CD4-positive, alpha-beta T cell treated with Interleukin-12 subunit alpha and Interleukin-12 subunit beta, for 1 hour (primary cell): ENCODE results near the gene MCF2L.

ENCODE experiments used
- DNase-seq: peaks from one replicate; pipeline ENCODE4 v3.0.0-alpha.2; 2020

MCF2L gene

DNA sequence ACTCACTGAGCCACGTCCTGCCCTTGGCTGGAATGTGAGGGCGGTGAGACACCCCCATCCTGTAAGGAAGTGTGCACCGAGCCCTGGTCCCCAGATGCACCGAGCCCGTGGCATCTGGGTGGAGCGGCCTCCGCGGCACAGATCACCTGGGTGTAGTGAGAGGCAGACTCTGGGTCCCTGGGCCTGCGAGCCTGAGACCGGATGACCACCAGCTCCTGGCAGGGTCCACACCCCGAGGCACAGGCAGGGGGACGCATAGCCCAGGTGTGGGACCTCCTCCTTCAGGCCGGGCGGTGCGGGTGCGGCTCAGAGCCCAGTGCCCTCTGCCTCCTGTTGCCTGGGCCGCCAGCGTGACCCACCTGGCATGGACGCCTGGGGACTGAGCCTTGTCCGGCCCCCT, 12.4 kb downstream of the MCF2L start:
- DNase-seq, result no peak

DNA sequence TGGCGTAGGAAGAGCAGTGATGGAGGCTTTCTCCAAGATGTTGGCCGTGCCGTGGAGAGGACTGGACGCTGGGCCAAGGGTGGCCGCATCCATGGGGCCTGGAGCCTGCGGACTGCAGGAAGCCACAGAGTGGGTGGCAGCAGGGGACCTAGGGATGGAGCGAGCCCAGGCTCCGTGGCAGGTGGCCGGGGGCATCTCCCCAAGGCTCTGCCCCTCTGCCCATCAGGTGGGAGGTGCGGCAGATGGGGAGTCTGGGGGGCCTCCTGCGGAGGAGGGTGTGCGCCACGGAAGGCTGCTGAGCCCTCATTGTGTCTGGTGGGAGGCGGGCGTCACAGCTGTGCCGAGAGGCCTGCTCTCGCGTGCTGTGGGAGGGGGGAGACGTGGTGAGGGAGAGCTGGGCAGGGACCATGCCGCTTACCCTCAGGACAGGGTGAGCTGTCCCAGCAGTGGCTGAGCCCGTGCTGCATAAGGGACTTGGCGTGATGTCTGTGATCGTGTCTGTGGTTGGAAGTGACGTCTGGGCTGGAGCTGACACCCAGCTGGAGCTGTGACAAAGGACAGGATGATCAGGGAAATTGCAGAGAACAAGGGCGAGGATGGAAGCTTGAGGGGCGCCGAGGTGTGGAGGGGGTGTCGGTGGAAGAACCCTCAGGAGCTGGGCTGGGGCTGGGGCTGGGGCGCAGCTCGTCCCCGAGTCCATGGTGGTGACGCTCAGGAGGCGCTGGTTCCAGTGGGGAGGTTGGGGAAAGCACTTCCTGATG, 13.4 kb downstream of the MCF2L start:
- DNase-seq, result no peak

DNA sequence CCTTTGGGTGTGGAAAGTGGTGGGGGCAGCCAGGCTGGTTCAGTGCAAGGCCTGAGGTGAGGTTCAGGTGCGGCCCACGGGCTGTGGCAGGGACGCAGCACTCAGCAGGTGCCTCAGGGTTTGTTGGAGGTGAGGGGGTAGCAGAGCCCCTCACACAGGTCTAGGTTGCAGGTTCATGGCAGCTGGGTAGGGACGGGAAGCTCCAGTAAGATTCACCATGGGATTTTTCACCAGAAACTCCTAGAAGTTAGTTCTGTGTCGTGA, 14.0 kb downstream of the MCF2L start:
- DNase-seq, result no peak

DNA sequence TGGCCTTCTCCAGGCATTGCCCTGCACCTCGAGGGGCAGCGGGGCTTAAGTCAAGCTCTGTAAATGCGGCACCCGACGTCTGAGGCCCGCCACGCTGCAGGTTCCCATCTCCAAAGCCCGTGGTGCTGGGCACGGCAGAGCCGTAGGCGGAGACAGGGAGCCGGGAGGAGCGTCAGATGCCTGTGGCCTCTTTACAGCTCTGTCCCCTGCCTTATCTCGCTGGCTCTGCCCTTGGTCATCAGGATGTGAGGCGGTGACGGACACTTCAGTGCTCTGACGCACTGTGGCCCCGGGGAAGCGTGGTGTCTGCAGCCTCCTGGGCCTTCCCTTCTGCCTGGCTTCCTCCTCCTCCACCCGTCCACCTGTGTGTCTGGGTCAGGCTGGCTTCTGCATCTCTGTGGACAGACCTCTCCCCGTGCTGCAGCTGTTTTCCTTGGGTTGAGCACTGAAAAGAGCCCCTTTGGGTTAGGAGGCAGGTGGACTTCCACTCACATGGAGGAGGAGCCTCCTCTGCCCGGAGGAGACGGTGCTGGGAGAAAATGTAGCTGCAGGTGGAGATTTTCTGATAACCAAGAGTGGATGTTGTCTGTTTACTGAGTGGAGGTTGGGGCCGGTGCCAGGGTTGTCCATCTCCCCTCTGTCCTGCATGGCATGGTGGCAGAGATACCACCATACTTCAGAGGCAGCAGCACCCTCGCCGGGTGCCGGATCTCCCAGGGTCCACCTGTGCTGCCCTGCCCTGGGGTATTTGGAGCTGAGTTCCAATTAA, 14.6 kb downstream of the MCF2L start:
- no peak for DNase-seq

DNA sequence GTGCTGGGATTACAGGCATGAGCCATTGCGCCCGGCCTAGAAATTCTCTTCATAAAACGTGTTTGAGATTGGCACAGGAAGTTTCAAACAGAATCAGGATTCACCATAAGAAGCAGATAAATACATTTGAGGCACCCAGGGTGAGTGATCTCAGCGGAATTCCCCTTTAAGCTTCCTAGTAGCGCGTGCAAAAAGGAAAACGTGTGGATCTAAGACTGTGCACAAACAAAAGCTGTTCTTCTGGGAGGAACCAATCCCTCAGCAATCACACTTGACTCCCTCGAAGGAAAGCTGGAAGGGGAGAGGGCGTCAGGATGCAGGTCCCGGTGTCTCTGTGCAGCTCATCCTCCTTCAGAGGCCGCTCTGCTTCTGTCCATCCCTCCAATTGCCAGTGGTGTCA, 15.5 kb downstream of the MCF2L start:
- DNase-seq, result no peak

DNA sequence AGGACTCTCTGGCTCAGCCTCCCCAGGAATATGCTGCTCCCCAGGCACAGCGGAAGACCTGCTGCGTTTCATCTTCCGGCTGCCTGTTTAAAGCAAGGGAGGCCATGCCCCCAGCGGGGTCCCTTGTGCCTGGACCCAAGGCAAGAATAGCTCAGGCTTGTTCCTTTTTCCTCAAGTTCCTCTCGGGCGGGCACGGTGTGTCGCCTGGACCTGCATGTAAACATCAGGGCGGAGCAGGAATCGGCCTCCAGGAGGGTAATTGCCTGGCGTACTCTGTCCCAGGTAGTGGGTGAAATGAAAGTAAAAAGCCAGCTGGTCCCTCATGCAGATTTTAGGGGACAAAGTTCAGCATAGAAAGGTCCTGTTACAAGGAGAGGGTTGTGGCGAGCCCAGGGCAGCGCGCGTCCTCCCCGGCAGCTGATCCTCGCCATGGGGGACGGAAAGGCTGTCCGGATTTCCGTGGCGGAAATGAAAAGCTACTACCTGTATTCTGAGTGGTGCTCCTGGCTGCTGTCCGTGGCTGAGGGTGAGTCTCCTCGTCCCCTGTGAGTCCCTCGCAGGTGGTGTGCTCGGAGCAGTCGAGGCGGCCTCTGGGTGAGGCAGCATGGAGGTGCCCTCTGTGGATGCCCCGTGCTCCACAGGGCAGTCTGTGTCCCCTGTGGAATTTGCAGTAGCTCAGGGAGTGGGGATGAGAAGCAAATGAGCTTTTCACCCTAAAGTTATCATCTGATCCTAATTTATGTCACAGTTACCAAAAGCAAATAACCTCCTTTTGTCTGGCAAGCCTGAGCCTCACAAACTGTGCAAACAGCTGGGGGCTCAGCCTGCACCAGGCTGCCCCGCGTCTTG, 16.2 kb downstream of the MCF2L start:
- no peak for DNase-seq

DNA sequence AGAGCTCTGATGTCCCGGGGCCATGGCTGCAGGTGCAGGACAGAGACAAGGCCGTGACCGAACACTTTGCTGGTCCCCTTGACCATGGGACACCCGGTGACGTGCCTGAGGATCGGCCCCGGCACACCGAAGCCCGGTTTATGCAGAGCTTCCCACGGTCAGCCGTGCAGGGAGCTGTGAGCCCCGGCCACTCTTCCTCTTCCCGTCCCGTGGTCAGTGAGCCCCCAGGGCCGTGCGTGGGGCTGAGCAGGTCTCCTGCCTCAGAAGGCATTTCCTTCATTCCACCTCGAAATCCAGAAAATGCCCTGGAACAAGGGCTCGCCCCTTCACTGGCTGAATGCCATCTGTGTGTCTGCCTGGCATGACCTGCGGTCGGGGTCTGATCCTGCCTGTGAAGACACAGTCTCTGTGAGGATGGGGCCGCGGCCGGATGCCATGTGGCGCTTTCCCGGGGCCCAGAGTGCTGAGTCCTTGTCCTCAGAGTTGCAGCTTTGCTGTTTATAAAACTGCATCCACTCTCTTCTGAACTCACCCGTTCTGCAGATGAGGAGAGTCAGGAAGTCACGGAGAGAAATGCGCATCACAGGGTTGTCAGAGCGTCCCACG, 16.9 kb downstream of the MCF2L start:
- DNase-seq, result no peak

DNA sequence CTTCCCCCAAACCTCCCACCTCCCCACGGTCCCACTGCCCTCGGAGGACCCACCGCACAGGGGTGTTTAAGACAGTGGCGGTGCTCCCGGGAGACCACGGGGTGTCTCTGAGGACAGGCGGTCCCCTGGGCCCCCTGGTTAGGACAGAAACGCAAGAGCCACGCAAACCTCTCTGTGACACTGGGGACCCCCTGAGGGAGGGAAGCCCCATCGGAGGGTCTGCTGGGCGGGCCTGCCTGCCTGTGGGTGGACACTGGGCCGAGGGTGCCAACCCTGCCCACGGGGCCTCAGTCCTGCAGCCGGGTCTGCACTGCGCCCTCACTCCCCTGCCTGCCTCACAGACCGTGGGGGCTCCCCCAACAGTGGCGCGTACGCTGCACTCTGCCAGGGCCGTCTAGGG, 17.5 kb downstream of the MCF2L start:
- DNase-seq, result no peak

DNA sequence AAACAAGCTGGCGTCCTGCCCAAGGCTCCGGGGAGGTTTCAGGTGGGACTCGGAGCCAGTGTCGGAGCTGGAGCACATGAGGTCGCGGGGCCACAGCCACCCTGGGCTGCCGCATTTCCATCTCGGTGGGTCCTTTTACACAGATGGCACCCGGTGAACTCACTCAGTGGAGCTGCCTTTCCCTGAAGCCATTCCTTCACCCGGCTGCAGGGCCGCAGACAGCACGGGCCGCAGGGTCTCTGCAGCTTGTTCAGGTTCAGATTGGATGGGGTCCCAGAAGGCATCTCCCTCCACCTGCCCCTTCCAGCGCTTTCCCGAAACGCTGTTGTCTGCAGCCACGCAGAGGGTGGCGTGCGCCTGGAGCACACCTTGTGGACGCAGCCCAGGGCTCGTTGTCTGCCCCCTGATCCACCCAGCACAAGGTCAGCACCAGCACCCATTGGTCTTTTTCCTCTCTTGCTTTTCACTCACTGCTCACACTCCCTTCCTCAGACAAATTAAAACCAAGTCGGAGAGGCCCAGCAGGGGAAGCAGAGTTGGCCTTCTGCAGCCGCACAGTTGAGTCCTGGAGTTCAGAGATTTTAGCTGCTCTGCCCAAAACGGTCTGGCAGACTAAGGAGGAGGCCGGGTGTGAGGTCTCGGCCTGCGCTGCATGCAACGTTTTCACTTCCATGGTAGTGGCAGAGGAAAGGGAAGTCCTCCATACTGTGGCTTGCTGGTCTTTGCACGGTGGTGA, 18.1 kb downstream of the MCF2L start:
- no peak for DNase-seq

DNA sequence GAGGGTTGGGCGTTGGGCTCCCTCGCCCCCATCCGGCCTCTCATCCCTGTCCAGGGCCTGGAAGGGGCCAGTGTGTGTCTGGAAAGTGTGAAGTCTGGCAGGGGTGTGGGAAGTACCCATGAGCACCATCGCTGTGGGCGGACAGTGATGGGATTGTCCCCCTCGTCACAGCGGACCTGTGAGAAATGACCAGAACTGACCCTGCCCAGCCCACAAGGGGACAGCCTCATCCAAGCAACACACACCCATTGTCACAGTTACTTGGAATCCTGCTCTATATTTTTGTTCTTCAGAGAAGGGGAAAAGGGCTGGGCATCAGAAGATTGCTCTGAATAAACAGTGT, 18.6 kb downstream of the MCF2L start:
- DNase-seq, result no peak

DNA sequence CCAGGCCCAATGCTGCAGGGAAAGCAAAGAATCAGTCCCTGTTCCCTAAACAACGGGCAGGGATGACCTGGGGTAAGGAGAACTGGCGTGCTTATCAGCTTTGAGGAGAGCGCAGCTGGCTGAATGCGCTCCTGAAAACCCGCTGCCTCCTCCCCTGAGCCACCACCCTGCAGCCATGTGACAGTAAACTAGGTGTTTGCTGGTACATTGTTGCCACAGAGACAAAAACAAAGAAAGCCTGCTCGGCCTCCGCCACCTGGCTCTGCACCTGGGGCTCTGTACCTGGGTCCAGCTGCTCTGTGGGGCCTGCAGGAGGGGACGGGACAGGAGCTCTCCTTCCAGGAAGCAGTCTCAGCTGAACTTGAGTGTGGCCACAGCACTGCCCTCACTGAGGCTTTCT, 21.8 kb downstream of the MCF2L start:
- no peak for DNase-seq

DNA sequence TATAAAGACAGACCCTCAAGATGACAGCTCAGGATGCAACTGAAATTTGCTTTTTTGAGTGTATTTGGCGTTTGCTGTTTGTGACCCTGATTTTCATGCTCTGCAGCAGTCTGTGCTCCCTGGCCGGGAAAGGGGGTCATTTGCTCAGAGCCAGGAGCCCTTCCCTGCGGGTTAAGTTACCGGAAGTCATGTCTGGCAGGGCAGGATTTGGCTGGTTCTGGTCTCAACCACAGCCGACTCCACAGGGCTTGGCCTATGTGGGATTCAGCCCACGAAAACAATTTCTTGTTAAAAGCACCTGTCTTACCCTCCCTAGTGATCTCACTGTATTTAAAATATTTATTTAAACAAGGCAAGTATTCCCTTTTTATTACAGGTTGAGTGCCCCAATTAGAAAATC, 22.6 kb downstream of the MCF2L start:
- no peak for DNase-seq

DNA sequence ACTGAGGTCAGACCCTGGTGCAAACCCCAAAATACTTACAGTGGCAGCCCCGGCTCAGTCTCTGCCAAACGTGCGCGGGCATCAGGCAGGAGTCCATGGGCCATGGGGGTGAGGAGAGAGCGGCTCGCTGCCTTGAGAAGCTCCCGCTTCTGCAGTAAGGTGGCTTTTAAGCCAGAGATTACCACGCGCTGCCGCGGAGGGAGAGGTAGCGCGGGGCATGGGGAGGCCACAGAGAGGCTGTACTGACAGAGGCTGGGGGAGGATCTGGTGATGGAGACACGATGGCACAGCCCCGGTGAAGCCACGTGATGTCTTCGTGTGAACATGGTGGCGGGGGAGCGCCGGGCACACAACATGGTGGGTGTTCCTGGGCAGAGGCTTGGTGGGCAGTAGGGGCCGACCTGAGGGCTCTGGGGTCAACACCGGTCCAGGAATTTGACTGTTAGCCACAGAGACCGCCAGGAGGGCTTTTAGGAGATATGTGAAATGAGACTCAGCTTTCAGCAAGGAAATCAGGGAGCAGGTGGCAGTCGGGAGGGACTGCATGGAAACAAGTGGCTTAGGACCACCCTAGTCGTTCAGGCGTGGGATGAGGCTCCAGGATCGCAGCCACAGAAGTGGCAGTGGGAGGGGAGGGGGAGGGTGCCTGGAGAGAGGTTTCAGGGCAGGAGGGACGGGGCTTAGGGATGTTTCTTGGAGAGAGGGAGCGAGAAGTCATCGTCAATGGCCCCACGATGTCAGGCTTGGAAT, 24.1 kb downstream of the MCF2L start:
- DNase-seq, result no peak

DNA sequence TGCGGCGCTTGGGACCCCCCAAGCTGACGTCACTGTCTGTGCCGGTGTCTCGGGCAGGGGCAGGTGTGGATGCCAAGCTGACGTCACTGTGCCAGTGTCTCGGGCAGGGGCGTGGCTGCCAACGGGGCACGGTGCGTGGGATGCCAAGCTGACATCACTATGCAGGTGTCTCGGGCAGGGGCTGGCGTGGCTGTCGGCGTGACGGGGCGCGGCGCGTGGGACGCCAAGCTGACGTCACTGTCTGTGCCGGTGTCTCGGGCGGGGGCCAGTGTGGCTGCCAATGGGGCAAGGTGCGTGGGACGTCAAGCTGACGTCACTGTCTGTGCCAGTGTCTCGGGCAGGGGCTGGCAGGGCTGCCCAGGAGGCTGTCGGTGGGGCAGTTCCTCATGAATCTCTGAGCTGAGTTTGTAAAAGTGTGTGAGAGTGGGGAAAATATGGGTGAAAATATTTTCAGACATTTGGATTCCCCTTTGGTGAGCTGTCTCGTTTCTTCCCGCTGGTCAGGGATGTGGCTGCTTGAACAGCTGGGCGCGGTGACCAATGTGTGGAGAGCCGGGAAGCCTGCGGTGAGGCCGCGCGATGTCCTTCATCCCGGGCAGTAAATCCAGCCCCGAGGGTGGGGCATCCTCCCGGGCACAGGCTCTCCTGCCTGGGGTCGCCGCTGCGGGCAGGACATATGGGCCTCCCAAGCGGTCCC, 25.2 kb downstream of the MCF2L start:
- no peak for DNase-seq

DNA sequence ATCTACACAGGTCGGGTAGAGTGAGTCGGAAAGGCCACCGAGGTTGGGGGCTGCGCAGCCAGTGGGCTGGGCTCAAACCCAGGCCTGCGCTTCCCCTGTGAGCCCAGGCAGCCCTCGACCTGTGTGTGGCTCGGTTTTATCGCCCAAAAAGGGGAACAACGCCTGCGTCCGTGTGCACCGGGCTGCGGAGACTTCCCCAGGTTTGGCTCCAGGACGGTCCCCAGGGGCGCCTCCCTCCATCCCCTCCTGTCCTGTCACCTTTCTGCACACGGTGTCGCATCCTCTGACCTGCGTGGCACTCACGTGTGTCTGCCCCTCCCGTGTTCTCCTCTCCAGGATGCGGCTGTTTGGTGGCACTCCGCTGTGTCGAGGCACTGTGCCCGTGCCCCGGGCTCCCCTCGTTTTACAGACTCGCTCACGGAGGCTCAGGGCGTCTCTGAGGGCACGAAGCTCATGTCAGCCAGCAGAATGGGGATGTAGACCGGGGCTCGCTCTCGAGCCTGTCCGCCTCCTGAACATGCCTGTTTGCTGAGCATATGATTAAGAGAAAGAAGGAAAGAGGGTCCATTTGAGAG, 25.9 kb downstream of the MCF2L start:
- no peak for DNase-seq

DNA sequence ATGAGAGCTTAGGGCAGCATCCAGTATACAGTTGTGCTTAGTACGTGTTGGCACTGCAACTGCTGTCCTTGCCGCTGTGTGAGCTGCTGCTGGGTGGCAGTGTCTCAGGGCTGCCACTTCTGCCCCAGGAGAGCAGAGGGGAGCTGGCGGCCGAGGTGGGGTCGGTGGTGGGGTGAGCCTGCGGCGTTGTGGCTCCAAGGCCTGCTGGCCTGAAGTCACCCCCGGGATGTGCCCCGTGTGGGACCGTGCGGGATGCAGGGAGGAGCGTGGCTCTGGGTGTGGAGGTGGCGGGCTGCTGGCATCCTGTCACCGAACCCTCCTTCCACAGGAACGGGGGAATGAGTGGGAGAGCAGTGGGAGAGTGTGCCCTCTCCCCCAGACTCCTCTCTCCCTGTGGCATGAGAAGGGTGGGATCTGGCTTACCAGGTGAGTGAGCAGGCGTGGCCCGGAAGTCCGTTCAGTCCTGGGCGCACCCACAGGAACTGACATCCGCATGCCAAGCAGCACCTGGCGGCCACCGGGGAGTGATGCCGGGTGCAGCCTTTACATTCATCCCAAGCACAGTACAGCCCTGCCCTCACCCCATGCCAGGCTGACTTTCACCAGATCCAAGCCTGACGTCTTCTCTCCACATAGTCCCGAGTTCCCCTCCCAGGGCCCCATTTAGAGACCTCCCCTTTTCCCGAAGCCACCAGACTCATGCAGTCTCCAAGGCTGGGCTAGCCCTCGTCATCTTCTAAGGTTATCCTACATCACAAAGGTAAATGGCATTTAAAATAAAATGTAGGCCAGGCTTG, 26.6 kb downstream of the MCF2L start:
- DNase-seq, result no peak

DNA sequence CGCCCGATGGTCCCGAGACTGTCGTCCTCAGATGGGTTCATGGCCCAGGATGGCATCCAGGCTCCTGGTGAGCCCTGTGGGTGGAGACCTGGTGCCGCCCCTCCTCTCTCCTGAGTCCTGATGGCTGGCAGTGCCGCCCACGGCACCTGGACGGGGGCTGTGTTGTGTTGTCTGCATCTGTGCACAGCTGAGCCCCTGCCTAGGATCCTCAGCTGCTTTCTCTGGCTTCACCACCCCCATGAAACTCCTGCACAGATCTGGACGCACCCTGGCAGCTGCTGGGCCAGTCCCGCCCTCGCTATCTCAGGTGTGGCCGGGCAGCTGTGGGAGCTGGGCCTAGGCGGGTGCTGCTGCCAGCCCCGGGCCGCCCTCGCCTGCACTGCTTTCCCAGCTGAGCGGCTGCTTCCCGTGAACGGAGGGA, 27.7 kb downstream of the MCF2L start:
- DNase-seq, result no peak

DNA sequence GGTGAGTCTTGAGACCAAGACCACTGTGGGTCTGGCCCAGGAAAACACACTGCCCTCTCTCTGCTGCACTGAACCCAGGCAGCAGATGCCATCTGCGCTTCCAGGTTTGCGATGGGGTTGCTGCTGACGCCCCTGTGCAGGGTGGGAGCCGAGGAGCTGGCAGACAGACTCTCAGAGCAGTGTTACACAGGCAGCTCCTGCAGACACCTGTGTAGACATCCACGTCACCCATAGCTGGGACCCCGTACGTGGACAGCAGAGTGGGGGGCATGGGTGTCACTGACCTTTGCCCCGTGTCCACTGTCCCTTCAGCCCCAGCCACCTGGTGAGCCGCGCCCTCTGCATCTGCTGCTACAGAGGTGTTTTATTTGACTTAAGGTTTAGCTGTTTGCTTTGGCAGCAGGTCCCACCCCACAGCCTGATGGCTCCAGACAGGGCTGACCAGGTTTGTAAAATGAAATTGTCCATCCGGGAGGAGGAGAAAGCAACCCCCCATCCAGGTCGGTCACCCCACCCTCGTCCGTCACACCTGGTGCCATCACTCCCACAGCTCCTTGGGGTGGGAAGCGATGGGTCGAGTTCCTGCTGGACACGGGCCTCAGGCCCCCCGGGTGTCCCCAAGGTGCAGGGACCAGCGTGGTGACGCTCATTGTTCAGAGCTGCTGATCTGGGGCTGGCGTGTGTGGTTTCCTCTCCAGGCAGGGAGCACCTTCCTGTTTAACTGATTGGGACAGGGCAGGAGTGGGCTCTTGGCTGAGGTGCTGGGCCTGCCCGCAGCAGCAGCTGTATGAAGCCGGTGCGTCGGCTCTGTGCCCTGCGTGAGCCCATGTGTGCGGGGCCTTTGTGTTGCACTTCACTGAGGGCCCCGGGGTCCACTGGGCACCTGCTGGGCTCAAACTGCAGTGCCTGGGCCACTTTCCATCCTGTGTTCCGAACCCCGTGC, 28.4 kb downstream of the MCF2L start:
- DNase-seq, result no peak
